ENCODE data around the gene TBX1. TPM values are rescaled to one million over a fixed set of nuclear protein-coding genes. Genes with fewer than 3 reads are reported as not detected.

The TBX1 gene
- total RNA-seq, 1 experiment from 2014 or later: 0.74 TPM

DNA sequence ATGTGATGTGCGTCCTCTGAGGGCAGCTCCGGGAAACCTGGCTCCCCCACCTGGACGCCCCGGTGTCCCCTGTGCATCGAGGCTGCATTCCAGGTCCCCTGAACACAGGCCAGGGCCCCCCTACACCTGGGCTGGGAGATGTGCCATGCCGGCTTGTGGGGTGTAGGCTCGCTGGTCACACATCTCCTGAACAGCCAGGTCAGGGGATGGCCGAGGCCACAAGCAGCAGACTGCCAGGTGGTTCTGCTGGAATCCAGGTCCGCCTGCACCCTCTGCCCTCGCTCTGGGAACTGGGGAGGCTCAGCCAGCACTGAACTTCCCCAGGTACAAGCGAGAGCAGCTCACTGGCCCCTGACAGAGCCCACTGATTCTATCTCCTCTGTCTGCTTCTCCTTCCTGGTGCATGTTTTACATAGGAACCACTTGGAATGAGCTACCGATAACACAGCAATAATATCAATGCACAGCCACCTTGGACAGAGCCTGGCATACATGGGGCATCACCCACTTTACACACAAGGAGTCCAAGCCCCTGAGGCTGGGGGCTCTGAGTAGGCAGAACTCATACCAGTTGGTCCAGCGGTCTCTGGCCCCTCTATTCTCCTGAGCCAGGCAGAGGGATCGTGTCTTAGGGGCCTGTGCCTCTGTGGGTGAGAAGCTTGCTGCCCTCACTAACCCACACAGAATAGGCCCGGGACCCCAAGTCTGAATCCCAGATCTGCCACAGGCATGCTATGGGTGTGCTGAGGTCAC lies 46.8 kb downstream of the TBX1 start:
- no peak overlapping the region for H3K4me3 ChIP-seq
- ChIA-PET POLR2A (ENCODE audit: unreplicated experiment) (no interaction called here), CTCF (no interaction called here)
- no peak overlapping the region for H2AFZ ChIP-seq
- no peak overlapping the region for H3K27ac ChIP-seq
- H3K27me3 ChIP-seq (ENCODE audit: insufficient read depth, low read depth): no peaks in the 10 kb centered on the region
- intact Hi-C loops (cut with micrococcal nuclease; ENCODE audit: unreplicated experiment): loop anchor here (2.0 kb wide), 1 partner anchor 41 kb away; no protein-coding TSS in a partner anchor
- H3K79me2 ChIP-seq (ENCODE audit: low read depth): no peaks in the 10 kb centered on the region
- BruUV-seq (replicated peaks): no TSS peak
- no peaks in the 10 kb centered on the region for H3K36me3 ChIP-seq (ENCODE audit: low read depth)
- H3K4me2 ChIP-seq: peak overlapping the region; percentile 76
- no peaks in the 10 kb centered on the region for H4K20me1 ChIP-seq (ENCODE audit: insufficient read depth)
- DNase-seq: no peak
- TF ChIP-seq EZH2 (IDR thresholded peaks at IDR 0.05; ENCODE audit: low read depth): no peak
- TF ChIP-seq, protein P1, sequence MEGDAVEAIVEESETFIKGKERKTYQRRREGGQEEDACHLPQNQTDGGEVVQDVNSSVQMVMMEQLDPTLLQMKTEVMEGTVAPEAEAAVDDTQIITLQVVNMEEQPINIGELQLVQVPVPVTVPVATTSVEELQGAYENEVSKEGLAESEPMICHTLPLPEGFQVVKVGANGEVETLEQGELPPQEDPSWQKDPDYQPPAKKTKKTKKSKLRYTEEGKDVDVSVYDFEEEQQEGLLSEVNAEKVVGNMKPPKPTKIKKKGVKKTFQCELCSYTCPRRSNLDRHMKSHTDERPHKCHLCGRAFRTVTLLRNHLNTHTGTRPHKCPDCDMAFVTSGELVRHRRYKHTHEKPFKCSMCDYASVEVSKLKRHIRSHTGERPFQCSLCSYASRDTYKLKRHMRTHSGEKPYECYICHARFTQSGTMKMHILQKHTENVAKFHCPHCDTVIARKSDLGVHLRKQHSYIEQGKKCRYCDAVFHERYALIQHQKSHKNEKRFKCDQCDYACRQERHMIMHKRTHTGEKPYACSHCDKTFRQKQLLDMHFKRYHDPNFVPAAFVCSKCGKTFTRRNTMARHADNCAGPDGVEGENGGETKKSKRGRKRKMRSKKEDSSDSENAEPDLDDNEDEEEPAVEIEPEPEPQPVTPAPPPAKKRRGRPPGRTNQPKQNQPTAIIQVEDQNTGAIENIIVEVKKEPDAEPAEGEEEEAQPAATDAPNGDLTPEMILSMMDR (conservative IDR thresholded peaks at IDR 0.05): no peak
- H3K9me2 ChIP-seq (ENCODE audit: insufficient read depth): no peaks in the 10 kb centered on the region
- no peaks in the 10 kb centered on the region for H3K9me3 ChIP-seq (ENCODE audit: insufficient read depth, low read depth)
- H3K4me1 ChIP-seq (replicated peaks; ENCODE audit: insufficient read depth): peaks cover 27% of the 10 kb centered on the region
- peaks cover 27% of the 10 kb centered on the region for H3F3A ChIP-seq (ENCODE audit: insufficient read depth, low read depth)

DNA sequence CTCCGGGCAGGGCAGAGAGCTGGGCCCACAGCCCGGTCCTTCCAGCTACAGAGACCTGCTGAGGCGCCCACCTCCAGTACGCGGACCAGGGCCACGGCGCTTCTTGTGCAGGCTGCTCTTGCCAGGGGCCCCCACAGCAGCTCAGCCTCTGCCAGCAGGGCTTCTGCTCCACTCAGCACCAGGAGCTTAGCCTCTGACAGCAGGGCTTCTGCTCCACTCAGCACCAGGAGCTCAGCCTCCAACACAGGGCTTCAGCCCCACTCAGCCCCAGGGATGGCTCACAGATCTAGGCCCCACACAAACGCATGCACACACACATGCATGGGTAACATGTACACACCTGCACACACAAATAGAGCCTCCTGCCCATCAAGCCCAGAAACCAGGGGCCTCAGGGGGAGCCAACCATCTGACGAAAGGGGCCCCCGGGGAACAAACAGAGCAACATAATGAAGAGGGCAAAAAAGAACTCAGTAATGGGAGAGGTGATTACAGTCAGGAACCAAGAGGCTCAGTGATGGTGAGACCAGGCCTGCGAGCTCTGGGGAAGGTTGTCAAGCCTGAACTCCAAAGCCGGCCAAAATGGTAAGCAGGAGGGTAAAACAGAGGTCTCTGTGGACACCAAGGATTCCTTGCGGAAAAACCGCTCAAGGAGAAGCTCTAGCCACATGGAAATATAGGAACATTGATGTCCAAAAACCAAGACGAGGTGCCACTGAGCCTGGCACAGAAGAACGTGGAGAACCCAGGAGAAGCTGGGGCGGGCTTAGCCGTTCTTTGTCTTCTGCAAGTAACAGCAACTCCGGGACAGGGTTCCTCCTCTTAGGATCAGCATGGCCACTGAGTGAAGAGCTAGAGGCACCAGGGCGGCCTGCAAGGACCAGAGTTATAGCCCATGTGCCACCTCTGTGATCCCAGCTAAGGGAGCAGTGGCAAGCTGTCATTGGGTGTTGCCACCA lies 47.6 kb downstream of the TBX1 start:
- intact Hi-C loops (cut with micrococcal nuclease; ENCODE audit: unreplicated experiment): loop anchor here (2.0 kb wide), 1 partner anchor 41 kb away; no protein-coding TSS in a partner anchor
- CTCF ChIA-PET: no interaction called here

DNA sequence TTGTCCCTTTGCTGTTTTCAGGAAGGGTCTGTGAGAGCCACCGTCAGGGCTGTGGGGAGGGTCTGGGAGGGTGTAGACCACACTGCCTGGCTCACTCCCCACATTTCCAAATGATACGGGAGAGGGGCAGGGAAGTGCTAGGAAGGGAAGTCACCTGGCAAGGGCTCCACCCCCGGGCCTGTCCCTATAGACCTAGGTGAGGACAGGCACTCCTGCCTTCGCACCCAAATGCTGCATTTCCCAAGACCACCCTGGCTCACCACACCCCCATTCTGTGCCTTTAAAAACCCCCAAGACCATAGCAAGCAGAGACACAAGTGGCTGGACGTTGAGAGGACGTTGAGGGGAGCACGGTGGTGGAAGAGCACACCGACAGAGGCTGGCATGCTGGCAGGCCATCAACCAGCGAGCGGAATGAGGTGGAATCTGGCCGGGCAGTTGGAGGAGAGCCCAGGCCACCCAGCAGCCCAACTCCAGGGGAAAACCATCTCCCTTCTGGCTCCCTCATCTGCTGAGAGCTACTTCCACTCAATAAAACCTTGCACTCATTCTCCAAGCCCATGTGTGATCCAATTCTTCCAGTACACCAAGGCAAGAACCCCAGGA lies 48.4 kb downstream of the TBX1 start:
- POLR2A ChIA-PET (ENCODE audit: unreplicated experiment): no interaction called here
- H3K79me2 ChIP-seq (ENCODE audit: low read depth): no peaks in the 10 kb centered on the region
- BruUV-seq (replicated peaks): no TSS peak
- no peak overlapping the region for H2AFZ ChIP-seq
- no peak for DNase-seq
- H3K4me2 ChIP-seq: no peak overlapping the region
- H3K4me1 ChIP-seq (replicated peaks; ENCODE audit: insufficient read depth): peaks cover 27% of the 10 kb centered on the region
- H3K9me3 ChIP-seq (ENCODE audit: insufficient read depth, low read depth): no peaks in the 10 kb centered on the region
- no peak for TF ChIP-seq EZH2 (IDR thresholded peaks at IDR 0.05; ENCODE audit: low read depth)
- TF ChIP-seq, protein P1 (conservative IDR thresholded peaks at IDR 0.05): no peak
- no peaks in the 10 kb centered on the region for H4K20me1 ChIP-seq (ENCODE audit: insufficient read depth)
- H3K36me3 ChIP-seq (ENCODE audit: low read depth): no peaks in the 10 kb centered on the region
- H3K27ac ChIP-seq: no peak overlapping the region
- intact Hi-C loops (cut with micrococcal nuclease; ENCODE audit: unreplicated experiment): no loop called here
- no peaks in the 10 kb centered on the region for H3K27me3 ChIP-seq (ENCODE audit: insufficient read depth, low read depth)
- CTCF ChIA-PET: no interaction called here
- peaks cover 27% of the 10 kb centered on the region for H3F3A ChIP-seq (ENCODE audit: insufficient read depth, low read depth)
- no peak overlapping the region for H3K4me3 ChIP-seq
- no peaks in the 10 kb centered on the region for H3K9me2 ChIP-seq (ENCODE audit: insufficient read depth)

More for the DNA sequence above, 47.6 kb downstream of the TBX1 start:
- H3K4me2 ChIP-seq: no peak overlapping the region
- peaks cover 27% of the 10 kb centered on the region for H3K4me1 ChIP-seq (replicated peaks; ENCODE audit: insufficient read depth)
- no peak overlapping the region for H2AFZ ChIP-seq
- DNase-seq: no peak
- no peaks in the 10 kb centered on the region for H3K9me2 ChIP-seq (ENCODE audit: insufficient read depth)
- no peak overlapping the region for H3K27ac ChIP-seq
- H3K79me2 ChIP-seq (ENCODE audit: low read depth): no peaks in the 10 kb centered on the region
- no peaks in the 10 kb centered on the region for H3K36me3 ChIP-seq (ENCODE audit: low read depth)
- H3K27me3 ChIP-seq (ENCODE audit: insufficient read depth, low read depth): no peaks in the 10 kb centered on the region
- no peaks in the 10 kb centered on the region for H3K9me3 ChIP-seq (ENCODE audit: insufficient read depth, low read depth)
- H4K20me1 ChIP-seq (ENCODE audit: insufficient read depth): no peaks in the 10 kb centered on the region
- no peak overlapping the region for H3K4me3 ChIP-seq
- no TSS peak for BruUV-seq (replicated peaks)
- TF ChIP-seq EZH2 (IDR thresholded peaks at IDR 0.05; ENCODE audit: low read depth): no peak
- TF ChIP-seq, protein P1 (conservative IDR thresholded peaks at IDR 0.05): no peak
- peaks cover 27% of the 10 kb centered on the region for H3F3A ChIP-seq (ENCODE audit: insufficient read depth, low read depth)
- POLR2A ChIA-PET (ENCODE audit: unreplicated experiment): no interaction called here
